ENCODE data around the gene RCAN2. TPM values are rescaled to one million over a fixed set of nuclear protein-coding genes. Genes with fewer than 3 reads are reported as not detected.

RCAN2 gene
- total RNA-seq, 2 donors from 2014 or later: 4.0 to 9.8 TPM

DNA sequence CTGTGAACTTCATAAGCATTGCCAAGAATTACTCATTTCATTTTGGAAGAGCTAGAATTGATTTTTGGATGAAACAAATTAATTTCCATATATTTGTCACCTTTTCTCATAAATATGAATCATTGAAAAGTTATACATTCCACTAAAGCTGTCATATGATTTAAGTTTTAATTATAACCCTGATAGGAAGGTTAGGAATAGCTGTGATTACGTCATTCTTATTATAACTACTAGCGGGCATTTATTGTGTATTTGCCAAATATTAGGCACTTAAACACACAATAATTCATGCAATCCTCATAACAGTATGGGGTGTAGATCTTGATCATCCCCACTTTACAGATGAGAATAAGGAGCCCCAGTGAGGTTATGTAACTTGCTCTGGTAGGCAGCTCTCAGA, 243.1 kb downstream of the RCAN2 start:
- no peak for DNase-seq
- ATAC-seq: no peak
- intact Hi-C loops (cut with DNase I, micrococcal nuclease): no loop called here

- ATAC-seq (no peak), DNase-seq (no peak)
- intact Hi-C loops (cut with DNase I, micrococcal nuclease): no loop called here
Observed at GRCh38 chr6:46246727-46247126, 244.5 kb downstream of the RCAN2 start.

DNA sequence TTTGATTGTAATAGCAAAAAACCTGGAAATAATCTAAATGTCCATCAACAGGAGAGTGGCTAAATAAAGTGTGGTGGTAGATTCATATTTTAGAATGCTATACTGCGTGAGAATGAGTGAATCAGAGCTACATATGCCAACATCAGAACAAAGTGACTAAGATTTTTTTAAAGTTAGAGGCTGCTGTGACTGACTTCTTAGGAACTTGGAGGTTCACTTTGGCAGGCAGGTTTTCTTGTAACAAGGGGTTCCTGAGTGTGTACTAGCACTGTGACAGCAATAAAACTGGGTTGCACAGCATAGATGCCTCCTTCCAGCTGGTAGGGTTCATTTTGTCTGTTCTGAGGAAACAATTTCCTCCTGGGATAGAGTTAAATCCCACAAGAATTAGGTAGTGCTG, 245.2 kb downstream of the RCAN2 start:
- DNase-seq (no peak), ATAC-seq (no peak)
- intact Hi-C loops (cut with DNase I, micrococcal nuclease): no loop called here

DNA sequence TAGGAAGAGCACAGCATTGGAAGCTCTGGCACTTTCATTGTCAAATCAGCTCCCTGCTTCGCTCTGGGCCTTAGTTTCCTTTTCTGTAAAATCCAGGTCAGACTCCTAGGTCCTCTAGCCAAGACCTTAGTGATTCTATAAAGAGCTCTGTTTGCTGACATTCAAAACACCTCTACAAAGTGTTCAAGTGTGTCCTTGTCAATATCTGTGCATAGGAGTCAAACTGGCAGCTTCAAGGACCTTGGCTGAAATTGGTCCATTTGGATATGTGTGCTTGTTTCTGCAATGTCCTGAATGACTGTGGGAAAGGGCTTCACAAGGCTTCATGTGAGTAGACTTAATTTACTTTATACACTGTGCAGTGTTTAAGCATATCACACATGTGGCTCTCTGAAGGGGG, 246.6 kb downstream of the RCAN2 start:
- intact Hi-C loops (cut with DNase I, micrococcal nuclease): no loop called here
- ATAC-seq (no peak), DNase-seq (no peak)

DNA sequence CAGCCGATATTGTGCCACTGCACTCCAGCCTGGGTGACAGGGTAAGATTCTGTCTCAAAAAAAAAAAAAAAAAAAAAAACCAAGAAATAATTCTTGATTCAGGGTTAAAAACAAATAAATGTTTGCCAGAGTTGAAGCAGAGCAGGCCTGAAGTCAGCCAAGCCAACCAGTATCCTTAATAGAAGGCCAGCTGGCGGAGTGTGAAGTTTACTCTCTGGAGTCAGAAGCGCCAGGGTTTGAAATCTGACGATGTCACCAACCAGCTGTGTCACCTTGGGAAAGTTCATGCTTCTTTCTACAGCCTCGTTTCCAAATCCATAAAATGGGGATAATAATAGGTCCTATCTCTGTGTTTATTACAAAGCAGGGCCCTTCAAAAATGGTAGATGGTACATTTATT, 247.5 kb downstream of the RCAN2 start:
- DNase-seq (no peak), ATAC-seq (no peak)
- intact Hi-C loops (cut with DNase I, micrococcal nuclease): no loop called here

GRCh38 chr6:46242921-46243320, 248.3 kb downstream of the RCAN2 start:
- no peak for ATAC-seq
- intact Hi-C loops (cut with DNase I, micrococcal nuclease): no loop called here
- DNase-seq: no peak

DNA sequence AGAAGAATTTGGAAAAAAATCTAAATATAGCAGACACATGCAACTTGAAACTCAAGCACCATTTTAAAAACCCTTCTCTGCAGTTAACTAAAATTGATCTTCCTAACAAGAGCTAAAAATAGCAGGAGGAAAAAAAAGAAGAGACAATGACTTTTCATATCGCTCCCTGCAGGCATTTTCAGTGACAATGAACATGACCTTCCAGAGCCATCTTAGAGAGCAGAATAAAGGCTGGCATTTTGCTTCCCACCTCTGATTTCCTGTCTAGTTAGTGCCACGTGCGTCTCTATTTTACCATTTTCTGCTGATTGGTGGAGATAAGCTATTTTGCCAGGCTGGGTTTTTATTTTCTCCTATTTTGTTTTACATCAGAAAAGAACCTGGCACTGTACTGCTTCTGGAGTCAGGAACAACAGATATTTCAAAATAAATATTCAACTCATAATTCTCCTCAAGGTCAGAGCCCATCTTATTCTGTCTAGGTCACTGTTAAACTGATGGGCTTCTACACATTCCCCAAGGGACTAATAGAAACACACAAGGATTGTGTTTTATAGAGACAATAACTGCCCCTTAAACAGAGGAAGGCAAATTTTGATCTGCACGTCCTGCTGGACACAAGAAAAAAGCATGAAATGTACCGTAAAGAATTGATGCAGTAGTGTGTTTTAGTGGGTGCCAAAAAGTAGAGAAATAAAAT, 250.2 kb downstream of the RCAN2 start:
- DNase-seq (no peak), ATAC-seq (no peak)
- intact Hi-C loops (cut with DNase I, micrococcal nuclease): no loop called here

DNA sequence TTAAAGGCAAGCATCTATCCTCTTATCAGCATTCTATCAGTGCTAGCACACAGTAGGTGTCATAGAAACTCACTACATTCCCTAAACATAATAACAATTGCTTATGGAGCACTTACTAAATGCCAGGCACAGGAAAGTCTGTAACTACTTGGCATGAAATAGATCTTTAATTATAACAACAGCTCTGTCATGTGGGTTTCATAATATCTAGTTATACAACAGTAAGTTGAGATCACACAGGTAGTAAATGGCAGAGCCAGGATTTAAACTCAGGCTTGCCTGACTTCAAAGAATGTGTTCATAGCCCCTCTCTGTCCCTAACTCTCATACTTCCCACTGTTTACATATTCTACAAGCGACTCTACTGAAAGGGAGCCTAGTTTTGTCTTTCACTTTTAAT, 254.5 kb downstream of the RCAN2 start:
- no peak for ATAC-seq
- intact Hi-C loops (cut with DNase I, micrococcal nuclease): no loop called here
- DNase-seq: no peak

- DNase-seq (no peak), ATAC-seq (no peak)
- intact Hi-C loops (cut with DNase I, micrococcal nuclease): no loop called here
Observed at GRCh38 chr6:46235242-46235641, 256.0 kb downstream of the RCAN2 start.

DNA sequence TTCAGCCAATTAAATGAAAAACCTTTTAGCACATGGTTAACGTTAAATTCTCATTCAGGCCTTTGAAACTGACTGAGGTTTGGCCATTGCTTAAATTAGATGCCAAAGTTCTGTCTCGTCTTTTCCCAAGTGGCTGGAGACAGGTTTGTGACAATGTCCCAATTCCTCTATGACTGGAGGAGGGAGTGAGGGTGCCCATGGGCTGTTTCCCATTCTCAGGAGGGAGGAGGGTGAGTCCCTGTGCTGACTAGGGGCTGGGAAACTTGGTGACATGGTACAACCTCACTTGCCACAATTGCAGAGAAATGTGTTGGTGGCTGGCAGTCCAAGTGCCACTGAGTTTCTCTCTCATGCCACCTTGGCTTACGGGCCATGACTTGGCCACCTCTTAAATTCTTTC, 256.5 kb downstream of the RCAN2 start:
- ATAC-seq: no peak
- intact Hi-C loops (cut with DNase I, micrococcal nuclease): no loop called here
- DNase-seq: no peak

GRCh38 chr6:46234156-46234556, 257.1 kb downstream of the RCAN2 start:
- ATAC-seq: no peak
- intact Hi-C loops (cut with DNase I, micrococcal nuclease): no loop called here
- no peak for DNase-seq

GRCh38 chr6:46233129-46233528, 258.1 kb downstream of the RCAN2 start:
- intact Hi-C loops (cut with DNase I, micrococcal nuclease): no loop called here
- no peak for ATAC-seq
- no peak for DNase-seq

DNA sequence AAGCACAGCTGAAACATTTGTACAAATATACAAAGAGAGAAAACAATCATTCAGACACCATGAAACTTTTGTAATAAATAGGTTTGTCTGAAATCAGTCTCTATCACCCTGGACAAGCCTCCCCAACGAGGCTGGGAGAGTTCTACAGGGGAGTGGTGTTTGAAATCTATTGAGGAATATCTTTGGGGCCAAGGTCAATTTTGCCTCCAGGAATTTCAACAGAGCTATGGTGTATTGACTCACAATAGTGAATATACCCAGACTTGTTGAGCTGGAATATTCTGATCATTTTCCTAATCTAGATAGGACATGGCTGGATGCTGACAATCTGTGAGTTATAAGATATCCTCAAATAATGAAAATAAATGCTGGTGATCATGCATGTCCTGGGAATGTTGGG, 269.0 kb downstream of the RCAN2 start:
- no peak for ATAC-seq
- intact Hi-C loops (cut with DNase I, micrococcal nuclease): no loop called here
- no peak for DNase-seq

DNA sequence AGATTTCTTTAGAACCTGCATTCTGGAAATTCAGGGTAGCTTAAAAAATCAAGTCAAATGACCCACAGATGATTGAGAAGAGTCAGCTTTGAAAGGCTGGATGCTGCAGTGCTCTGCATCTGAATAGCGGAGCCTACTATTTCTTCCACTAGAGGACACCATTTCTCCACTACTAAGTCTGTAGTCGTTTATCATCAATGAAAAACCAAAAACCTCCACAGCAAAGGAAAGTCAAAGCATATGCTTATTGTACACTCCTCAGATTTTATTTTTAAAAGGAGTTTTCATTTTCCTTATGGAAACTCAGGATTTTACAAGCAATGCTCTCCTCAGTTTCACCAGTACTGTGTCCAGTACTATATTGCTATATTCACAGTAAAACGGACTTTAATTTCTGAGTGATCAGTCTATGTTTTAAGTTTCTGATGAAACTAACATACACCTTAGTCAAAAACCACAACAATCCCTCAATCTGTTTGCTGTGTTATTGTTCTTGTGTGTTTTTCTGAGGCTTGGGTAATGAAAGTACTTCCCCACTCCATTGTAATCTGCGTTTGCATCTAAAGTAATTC, 269.9 kb downstream of the RCAN2 start:
- DNase-seq: no peak
- intact Hi-C loops (cut with DNase I, micrococcal nuclease): loop anchor here in 1 of 2 donors (2.0 kb wide), 1 partner anchor 189 kb away; no protein-coding TSS in a partner anchor
- ATAC-seq: peak; percentile 90

GRCh38 chr6:46220352-46221221, 270.7 kb downstream of the RCAN2 start:
- ATAC-seq: peak; percentile 46
- no peak for DNase-seq
- intact Hi-C loops (cut with DNase I, micrococcal nuclease): loop anchor here in 1 of 2 donors (2.0 kb wide), 1 partner anchor 190 kb away; no protein-coding TSS in a partner anchor

GRCh38 chr6:46219661-46220060, 271.6 kb downstream of the RCAN2 start:
- ATAC-seq: no peak
- DNase-seq: no peak
- intact Hi-C loops (cut with DNase I, micrococcal nuclease): loop anchor here in 1 of 2 donors (2.0 kb wide), 1 partner anchor 191 kb away; no protein-coding TSS in a partner anchor

GRCh38 chr6:46218457-46218856, 272.8 kb downstream of the RCAN2 start:
- intact Hi-C loops (cut with DNase I, micrococcal nuclease): no loop called here
- ATAC-seq: no peak
- DNase-seq: no peak

- ATAC-seq (no peak), DNase-seq (no peak)
- intact Hi-C loops (cut with DNase I, micrococcal nuclease): no loop called here
Observed at GRCh38 chr6:46217671-46218131, 273.5 kb downstream of the RCAN2 start.

DNA sequence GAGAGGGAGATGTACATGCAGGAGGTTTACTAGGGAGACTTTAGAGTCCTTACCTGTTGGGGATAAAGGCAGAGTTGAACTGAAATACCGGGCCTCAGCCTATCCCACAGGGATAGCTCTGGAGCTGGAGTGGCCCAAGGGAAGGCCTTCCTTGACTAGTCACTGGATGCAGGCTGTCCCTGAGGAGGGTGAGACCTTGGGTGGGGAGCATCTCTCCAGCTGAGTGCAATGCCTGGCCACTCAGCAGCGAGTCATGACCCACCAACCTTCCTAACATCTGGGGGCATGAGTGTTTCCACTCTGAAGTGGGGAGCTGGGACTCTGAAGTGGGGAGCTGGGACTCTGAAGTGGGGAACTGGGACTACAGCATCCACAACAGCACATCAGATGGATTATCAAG, 274.4 kb downstream of the RCAN2 start:
- ATAC-seq (no peak), DNase-seq (no peak)
- intact Hi-C loops (cut with DNase I, micrococcal nuclease): no loop called here

- ATAC-seq (no peak), DNase-seq (no peak)
- intact Hi-C loops (cut with DNase I, micrococcal nuclease): no loop called here
Observed at GRCh38 chr6:46215777-46216176, 275.5 kb downstream of the RCAN2 start.

Data from left colon (tissue), 2 donors.